HS-5 (cell line): ENCODE data around the gene SLIT3.

Source experiments
- DNase-seq: peaks from one replicate; pipeline ENCODE4 v3.0.0-alpha.2; 2012; ENCODE audit warnings: low read depth

The SLIT3 gene

DNA sequence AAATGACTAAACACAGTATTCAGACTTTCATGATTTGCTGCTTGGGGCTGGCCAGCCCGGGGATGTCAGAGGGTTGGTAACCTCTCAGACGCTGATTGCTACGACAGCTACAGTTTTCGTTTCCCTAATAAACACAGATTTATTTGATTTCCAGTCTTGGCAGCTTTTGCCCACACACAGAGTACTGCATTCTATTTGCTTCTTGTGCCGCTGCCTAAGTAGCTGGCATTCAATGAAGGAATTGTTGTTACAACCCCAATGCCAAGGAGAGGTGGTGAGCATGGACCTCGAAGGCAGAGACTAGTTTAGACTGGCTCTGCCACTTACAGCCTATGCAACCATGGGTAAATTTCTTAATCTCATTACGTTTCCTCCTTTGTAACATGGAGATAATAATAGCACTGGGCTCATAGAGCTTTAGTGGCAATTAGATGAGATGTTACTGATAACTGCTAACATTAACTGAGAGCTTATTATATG lies 474.7 kb downstream of the SLIT3 start:
- no peak for DNase-seq

DNA sequence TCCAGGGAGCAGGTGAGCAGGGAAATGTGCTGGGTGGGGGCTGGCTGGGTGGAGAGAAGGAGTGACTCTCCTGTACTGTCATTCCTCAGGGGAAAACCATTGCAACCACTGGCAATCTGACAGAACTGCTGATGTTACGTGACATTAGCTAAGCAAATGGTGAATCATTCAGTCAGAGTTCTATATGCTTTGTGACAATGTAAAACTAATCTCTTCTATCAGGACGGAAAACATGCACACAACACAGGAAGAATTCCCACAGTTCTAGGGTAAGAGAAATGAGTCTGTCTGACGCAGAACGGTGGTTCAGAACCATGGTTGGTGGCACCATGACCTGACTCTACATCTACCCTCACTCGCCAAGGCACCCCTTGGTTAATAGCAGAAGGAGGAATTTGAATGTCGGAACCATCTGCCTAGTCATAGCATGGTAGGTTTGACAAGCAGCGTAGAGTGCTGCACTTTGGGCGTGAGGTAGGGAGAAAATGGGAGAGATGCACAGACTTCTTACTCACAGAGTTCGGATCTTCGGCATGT lies 478.1 kb downstream of the SLIT3 start:
- no peak for DNase-seq

DNA sequence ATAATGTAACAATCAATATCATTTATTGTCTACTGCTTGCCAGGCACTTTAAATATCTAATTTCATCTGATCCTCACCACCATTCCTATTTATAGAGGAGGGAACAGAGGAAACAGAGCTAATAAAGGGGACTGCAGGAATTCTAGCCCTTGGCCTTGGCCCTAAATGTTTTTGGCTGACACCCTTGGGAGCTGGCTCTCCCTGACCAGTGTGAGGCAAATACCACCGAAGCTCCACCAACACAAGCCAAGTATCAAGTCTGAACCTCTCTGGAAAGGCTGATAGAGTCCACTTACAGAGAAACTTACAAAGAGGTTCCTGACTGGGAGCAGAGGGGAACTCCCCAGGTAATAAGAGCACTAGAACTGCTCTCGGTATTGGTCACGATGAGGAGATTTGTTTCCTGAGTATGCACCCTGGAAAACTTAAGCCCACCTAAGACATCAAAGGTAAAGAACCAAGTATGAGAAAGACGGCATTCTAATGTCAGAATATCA lies 478.6 kb downstream of the SLIT3 start:
- DNase-seq = no peak

DNA sequence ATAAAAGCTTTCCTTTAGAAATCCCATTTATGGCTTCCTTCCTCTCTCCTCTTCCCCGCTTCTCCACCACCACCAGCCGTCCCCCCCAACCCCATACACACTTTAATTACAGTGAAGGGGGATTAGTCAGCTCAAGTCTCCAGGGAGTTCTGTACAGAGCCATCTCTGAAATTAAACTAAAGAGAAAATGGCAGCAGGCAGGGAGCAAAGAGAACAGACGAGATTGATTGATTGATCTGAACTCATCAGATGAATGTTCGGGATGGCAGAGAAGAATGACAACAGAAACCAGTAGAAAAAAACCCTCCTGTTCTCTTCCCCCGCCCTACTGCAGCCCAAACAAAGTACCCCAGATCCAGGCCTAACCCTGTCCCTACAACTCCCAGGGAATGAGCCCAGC lies 480.1 kb downstream of the SLIT3 start:
- DNase-seq = no peak

- no peak for DNase-seq
Observed at GRCh38 chr5:168819004-168819621, 481.8 kb downstream of the SLIT3 start.

GRCh38 chr5:168818558-168818957 lies 482.4 kb downstream of the SLIT3 start:
- no peak for DNase-seq

DNA sequence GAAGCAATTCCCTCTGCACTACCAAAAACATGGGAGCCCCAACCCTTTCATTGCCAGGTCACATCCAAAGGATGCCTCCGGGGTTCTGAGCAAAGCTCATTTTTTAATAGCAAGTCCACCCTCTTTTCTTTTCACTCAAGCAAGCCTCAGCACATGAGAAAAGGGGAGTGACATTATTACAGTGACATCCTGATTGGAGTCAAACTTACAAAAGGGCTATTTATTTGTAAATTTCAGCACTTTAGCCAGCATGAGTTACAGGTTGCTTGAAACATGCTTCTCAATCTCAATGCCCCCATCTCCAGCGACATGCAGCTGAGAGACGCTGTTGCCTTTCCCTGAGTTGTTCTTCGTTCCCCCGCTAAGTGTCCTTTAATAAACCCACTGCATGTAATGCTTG lies 483.3 kb downstream of the SLIT3 start:
- no peak for DNase-seq

DNA sequence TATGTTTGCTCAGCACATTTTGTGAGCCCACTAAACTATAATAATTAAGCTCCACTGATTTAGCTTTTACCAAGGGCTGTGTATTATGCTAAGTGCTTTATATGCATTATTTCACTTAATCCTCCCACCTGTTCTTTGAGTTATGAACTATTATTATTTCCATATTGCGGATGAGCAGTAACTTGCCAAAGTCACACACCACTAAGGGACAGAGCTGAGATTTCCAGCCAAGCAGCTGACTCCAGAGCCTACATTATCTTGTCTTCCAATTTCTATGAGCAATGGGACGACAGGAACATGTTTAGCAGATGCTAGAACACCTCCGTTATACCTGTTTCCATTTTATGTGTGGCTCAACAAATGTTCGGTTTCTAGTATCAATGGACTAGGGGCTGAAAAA lies 484.3 kb downstream of the SLIT3 start:
- DNase-seq = no peak

- no peak for DNase-seq
Observed at GRCh38 chr5:168813184-168813968, 487.6 kb downstream of the SLIT3 start.

- DNase-seq = no peak
Observed at GRCh38 chr5:168810641-168811040, 490.3 kb downstream of the SLIT3 start.

- no peak for DNase-seq
Observed at GRCh38 chr5:168809218-168809617, 491.7 kb downstream of the SLIT3 start.

GRCh38 chr5:168808051-168808616 lies 492.8 kb downstream of the SLIT3 start:
- DNase-seq = no peak

- DNase-seq = no peak
Observed at GRCh38 chr5:168807287-168807686, 493.7 kb downstream of the SLIT3 start.

GRCh38 chr5:168803541-168803940 lies 497.4 kb downstream of the SLIT3 start:
- DNase-seq = no peak

DNA sequence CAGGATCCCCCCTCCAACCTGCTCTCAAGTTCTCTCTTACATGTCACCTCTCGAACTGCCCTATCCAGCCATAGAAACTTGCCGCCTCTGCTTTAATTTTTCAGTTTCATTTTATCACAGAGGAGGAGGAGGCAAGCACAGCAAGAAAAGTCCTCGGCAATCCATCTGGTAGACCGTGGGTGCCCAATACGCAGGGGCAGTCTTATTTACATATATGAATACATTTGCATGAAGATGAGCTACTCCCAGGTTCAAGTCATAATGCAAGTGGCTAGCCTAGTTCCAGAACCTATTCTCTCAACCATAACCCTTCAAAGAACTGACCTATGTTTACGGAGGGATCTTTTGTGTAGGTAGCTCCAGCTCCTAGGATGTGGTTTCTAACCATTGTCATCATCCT lies 498.6 kb downstream of the SLIT3 start:
- DNase-seq = no peak

DNA sequence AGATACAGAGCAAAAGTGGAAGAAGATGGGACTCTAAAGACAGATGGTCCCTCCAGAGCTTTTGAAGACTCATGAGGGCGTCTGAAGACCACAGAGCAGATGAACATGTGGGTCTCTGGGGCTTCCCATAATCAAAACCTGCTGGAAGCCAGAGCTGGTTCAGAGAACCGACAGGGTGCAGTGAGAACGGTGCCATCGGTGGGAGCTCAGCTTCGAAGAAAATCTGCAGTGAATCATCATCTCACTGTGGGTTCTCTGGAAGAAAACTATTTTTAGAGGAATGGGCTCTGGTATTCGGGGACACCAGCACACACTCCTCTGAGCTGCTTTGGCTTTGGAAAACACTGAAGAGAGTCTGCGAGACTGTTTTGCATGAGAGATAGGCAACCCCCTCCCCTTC lies 499.4 kb downstream of the SLIT3 start:
- no peak for DNase-seq

DNA sequence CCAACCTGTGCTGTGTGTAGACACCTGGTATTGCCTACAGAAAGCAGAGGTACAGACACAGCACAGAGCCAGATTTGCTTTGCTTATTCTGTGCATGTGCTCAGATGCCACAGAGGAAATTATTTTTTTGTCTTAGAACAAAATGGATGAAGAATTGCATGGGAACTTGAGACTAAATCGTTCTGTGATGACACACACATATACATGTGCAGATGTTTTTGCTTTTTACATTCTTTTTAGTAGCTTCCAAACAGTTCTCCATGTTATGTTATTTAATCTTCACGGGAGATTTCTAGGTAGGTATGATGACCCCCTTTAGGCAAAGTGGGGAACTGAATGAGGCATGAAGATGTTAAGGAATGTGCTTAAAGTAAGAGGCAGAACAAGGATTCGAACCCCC lies 500.2 kb downstream of the SLIT3 start:
- DNase-seq = no peak

- DNase-seq = no peak
Observed at GRCh38 chr5:168798065-168799023, 502.6 kb downstream of the SLIT3 start.

- DNase-seq = no peak
Observed at GRCh38 chr5:168796593-168797580, 504.1 kb downstream of the SLIT3 start.

- no peak for DNase-seq
Observed at GRCh38 chr5:168796000-168796399, 504.9 kb downstream of the SLIT3 start.
